Hepatocyte (in vitro differentiated cells): Measurements from ENCODE around the gene RNF13.

ENCODE experiments used
- EZH2 ChIP-seq: fragments of 200-600 bp; sonication (generic); IDR thresholded peaks from 2 replicates; pipeline ENCODE4 v1.6.1; 2016; ENCODE audit warnings: antibody characterized with exemption, mild to moderate bottlenecking, borderline replicate concordance
- EZH2phosphoT487 ChIP-seq: fragments of 200-600 bp; sonication (generic); IDR thresholded peaks from one replicate; pipeline ENCODE4 v1.6.1; 2018; ENCODE audit warnings: antibody characterized with exemption, mild to moderate bottlenecking, low read depth, moderate library complexity; ENCODE audit not compliant: unreplicated experiment, severe bottlenecking
- TF ChIP-seq, protein P1 (sequence below): fragments of 200-600 bp; sonication (generic); IDR thresholded peaks from 2 replicates; pipeline ENCODE4 v1.5.1; 2016; ENCODE audit warnings: antibody characterized with exemption, mild to moderate bottlenecking; ENCODE audit not compliant: poor library complexity

DNA sequence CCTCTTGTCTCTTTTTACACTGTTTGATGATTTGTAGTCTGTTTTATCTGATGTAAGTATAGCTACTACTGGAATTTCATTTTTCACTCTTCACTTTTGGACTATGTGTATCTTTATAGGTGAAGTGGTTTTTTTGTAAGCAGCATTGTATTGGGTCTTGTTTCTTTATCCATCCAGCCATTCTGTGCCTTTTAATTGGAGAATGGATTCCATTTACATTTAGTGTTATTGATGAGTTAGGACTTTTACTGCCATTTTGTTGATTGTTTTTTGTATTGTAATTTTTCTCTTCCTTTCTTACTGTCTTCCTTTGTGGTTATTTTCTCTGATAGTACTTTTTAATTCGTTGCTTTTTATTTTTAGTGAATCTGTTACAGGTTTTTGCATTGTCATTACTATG is 54.5 kb downstream of the RNF13 start:
- TF ChIP-seq, protein P1, sequence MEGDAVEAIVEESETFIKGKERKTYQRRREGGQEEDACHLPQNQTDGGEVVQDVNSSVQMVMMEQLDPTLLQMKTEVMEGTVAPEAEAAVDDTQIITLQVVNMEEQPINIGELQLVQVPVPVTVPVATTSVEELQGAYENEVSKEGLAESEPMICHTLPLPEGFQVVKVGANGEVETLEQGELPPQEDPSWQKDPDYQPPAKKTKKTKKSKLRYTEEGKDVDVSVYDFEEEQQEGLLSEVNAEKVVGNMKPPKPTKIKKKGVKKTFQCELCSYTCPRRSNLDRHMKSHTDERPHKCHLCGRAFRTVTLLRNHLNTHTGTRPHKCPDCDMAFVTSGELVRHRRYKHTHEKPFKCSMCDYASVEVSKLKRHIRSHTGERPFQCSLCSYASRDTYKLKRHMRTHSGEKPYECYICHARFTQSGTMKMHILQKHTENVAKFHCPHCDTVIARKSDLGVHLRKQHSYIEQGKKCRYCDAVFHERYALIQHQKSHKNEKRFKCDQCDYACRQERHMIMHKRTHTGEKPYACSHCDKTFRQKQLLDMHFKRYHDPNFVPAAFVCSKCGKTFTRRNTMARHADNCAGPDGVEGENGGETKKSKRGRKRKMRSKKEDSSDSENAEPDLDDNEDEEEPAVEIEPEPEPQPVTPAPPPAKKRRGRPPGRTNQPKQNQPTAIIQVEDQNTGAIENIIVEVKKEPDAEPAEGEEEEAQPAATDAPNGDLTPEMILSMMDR: no peak
- no peak for TF ChIP-seq EZH2
- no peak for TF ChIP-seq EZH2phosphoT487
